Heart left ventricle (tissue), 13 donors: Measurements from ENCODE around the gene KRTAP22-1.

Experiments
- POLR2A ChIP-seq, 2 donors: fragments of 450-650 bp; IDR thresholded peaks; one replicate each; pipeline ENCODE4 v1.6.1; 2017; ENCODE audit warnings: antibody characterized with exemption in 2 of 2, mild to moderate bottlenecking in 2 of 2, moderate library complexity in 2 of 2
- TF ChIP-seq, protein P1 (sequence below), 12 donors: fragments of 200-600 bp; sonication (generic) in 4 of 12; IDR thresholded peaks; one replicate each; pipeline versions ENCODE4 v1.5.0 to v1.8.0; 2018 to 2022; ENCODE audit warnings: antibody characterized with exemption in 12 of 12, mild to moderate bottlenecking in 5 of 12
- donor health status: ischemic (EF 13 %, LVEDD 7.1; RV severe dilation, severe dysfunction).
- donor health status: DM: no; HTN: yes; CAD: no.
- donor health status: DM: no; HTN: no; CAD: no.
- donor health status: ischemic (EF 25% LVEDD 6.9; RV normal size, moderate dysfunction).
- donor health status: ischemic (EF 25% LVEDD 5.7; RV mildly dilated, moderate dysfunction).
- donor health status: ischemic (EF 35%, LVEDD 5.7; RV mildly dilated, moderate dysfunction).
- donor health status: nonischemic (EF 11% LVEDD 7.7; RV severe dilation, severe dysfunction).
- donor health status: DM: yes; HTN: yes; CAD: no.
- donor health status: PGD.
- donor health status: ischemic (EF 29% LVEDD 5.4; RV normal size, mild dysfunction).
- donor health status: nonischemic (EF 23%, LVEDD 6.1; RV moderate dilation, normal function).

DNA sequence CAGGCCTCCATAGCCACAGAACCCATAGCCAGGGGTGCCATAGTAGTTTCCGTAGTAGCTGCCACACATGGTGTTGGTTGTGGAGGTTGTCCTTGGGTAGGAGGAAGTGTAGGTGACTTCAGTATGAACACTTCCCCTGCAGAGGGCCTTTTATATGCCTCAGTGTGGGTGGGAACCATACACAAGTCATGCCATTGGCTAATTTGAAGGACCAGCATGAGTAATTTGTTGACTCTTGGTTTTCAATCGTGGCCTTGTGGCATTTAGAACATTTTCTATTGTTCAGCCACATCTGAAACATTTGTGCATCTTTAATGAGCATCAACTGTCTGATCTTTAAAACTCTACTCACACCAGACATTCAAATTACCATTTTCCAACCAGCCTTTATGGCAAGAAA lies 12.9 kb downstream of the KRTAP22-1 start, which contains the start of gene KRTAP6-1:
- TF ChIP-seq, protein P1, sequence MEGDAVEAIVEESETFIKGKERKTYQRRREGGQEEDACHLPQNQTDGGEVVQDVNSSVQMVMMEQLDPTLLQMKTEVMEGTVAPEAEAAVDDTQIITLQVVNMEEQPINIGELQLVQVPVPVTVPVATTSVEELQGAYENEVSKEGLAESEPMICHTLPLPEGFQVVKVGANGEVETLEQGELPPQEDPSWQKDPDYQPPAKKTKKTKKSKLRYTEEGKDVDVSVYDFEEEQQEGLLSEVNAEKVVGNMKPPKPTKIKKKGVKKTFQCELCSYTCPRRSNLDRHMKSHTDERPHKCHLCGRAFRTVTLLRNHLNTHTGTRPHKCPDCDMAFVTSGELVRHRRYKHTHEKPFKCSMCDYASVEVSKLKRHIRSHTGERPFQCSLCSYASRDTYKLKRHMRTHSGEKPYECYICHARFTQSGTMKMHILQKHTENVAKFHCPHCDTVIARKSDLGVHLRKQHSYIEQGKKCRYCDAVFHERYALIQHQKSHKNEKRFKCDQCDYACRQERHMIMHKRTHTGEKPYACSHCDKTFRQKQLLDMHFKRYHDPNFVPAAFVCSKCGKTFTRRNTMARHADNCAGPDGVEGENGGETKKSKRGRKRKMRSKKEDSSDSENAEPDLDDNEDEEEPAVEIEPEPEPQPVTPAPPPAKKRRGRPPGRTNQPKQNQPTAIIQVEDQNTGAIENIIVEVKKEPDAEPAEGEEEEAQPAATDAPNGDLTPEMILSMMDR (IDR thresholded peaks at IDR 0.05), result no peak
- TF ChIP-seq POLR2A (IDR thresholded peaks at IDR 0.05), result no peak
